ENCODE measurements around the gene EDNRB. TPM values are rescaled to one million over a fixed set of nuclear protein-coding genes. Genes with fewer than 3 reads are reported as not detected.

Gene EDNRB
- total and polyA plus RNA-seq, 4 donors: 11.3 to 20.4 (median 14.1) TPM

DNA sequence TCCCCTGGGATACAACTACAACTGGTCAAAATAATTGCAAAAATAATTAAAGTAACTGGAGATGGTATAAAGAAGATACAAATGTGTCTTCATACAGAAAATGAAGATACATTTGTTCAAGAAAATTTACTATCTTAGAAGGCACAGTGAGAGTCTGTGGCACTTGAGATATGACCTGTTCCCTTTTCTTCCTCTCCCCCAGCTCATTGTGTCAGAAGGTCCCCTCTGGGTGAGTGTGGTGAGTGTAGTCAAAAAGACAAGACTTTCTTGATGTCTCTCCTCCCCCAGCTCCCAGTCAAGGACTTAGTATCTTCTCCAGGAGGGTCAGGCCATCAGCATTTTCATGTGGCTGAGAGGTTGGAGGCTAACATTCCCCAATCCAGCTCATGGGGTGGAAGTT, 51.7 kb downstream of the EDNRB start:
- Histone ChIP-seq H3K27ac (ENCODE audit: low read depth in 1 of 2, low read length in 2 of 2) (no peak overlapping the region), H3K36me3 (ENCODE audit: control insufficient read depth in 4 of 4, insufficient read depth in 3 of 4, low read depth in 1 of 4, low read length in 3 of 4) (no peaks in the 10 kb centered on the region), H3K4me3 (ENCODE audit: low read depth in 1 of 3, low read length in 3 of 3) (no peak overlapping the region), H3K27me3 (ENCODE audit: control insufficient read depth in 4 of 4, insufficient read depth in 4 of 4, low read length in 3 of 4) (no peaks in the 10 kb centered on the region), H3K9me3 (ENCODE audit: control insufficient read depth in 4 of 4, low read length in 3 of 4) (no peaks in the 10 kb centered on the region), H3K4me1 (ENCODE audit: control insufficient read depth in 4 of 4, insufficient read depth in 4 of 4, low read length in 3 of 4) (no peaks in the 10 kb centered on the region), H3K9ac (ENCODE audit: low read depth in 1 of 2, low read length in 2 of 2) (no peak overlapping the region)
- TF ChIP-seq TAF1 (conservative IDR thresholded peaks at IDR 0.05): no peak
- TF ChIP-seq, protein P1, sequence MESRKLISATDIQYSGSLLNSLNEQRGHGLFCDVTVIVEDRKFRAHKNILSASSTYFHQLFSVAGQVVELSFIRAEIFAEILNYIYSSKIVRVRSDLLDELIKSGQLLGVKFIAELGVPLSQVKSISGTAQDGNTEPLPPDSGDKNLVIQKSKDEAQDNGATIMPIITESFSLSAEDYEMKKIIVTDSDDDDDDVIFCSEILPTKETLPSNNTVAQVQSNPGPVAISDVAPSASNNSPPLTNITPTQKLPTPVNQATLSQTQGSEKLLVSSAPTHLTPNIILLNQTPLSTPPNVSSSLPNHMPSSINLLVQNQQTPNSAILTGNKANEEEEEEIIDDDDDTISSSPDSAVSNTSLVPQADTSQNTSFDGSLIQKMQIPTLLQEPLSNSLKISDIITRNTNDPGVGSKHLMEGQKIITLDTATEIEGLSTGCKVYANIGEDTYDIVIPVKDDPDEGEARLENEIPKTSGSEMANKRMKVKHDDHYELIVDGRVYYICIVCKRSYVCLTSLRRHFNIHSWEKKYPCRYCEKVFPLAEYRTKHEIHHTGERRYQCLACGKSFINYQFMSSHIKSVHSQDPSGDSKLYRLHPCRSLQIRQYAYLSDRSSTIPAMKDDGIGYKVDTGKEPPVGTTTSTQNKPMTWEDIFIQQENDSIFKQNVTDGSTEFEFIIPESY (IDR thresholded peaks at IDR 0.05): no peak
- TF ChIP-seq JUND (IDR thresholded peaks at IDR 0.05): no peak
- TF ChIP-seq HNF4A (conservative IDR thresholded peaks at IDR 0.05): no peak
- TF ChIP-seq FOXA1 (IDR thresholded peaks at IDR 0.05): no peak
- TF ChIP-seq RXRA (IDR thresholded peaks at IDR 0.05): no peak
- no peak for TF ChIP-seq FOXA2 (IDR thresholded peaks at IDR 0.05)
- no peak for TF ChIP-seq YY1 (IDR thresholded peaks at IDR 0.05)
- TF ChIP-seq, protein P2, sequence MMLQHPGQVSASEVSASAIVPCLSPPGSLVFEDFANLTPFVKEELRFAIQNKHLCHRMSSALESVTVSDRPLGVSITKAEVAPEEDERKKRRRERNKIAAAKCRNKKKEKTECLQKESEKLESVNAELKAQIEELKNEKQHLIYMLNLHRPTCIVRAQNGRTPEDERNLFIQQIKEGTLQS (IDR thresholded peaks at IDR 0.05): no peak
- no peak for TF ChIP-seq NR2F2 (IDR thresholded peaks at IDR 0.05)
- TF ChIP-seq, protein P3, sequence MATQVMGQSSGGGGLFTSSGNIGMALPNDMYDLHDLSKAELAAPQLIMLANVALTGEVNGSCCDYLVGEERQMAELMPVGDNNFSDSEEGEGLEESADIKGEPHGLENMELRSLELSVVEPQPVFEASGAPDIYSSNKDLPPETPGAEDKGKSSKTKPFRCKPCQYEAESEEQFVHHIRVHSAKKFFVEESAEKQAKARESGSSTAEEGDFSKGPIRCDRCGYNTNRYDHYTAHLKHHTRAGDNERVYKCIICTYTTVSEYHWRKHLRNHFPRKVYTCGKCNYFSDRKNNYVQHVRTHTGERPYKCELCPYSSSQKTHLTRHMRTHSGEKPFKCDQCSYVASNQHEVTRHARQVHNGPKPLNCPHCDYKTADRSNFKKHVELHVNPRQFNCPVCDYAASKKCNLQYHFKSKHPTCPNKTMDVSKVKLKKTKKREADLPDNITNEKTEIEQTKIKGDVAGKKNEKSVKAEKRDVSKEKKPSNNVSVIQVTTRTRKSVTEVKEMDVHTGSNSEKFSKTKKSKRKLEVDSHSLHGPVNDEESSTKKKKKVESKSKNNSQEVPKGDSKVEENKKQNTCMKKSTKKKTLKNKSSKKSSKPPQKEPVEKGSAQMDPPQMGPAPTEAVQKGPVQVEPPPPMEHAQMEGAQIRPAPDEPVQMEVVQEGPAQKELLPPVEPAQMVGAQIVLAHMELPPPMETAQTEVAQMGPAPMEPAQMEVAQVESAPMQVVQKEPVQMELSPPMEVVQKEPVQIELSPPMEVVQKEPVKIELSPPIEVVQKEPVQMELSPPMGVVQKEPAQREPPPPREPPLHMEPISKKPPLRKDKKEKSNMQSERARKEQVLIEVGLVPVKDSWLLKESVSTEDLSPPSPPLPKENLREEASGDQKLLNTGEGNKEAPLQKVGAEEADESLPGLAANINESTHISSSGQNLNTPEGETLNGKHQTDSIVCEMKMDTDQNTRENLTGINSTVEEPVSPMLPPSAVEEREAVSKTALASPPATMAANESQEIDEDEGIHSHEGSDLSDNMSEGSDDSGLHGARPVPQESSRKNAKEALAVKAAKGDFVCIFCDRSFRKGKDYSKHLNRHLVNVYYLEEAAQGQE (IDR thresholded peaks at IDR 0.05): no peak
- TF ChIP-seq EGR1 (IDR thresholded peaks at IDR 0.05; ENCODE audit: low read depth in 2 of 2): no peak
- TF ChIP-seq GABPA (IDR thresholded peaks at IDR 0.05 in 1 of 2, conservative IDR thresholded peaks at IDR 0.05 in 1 of 2): no peak
- TF ChIP-seq, protein P4, sequence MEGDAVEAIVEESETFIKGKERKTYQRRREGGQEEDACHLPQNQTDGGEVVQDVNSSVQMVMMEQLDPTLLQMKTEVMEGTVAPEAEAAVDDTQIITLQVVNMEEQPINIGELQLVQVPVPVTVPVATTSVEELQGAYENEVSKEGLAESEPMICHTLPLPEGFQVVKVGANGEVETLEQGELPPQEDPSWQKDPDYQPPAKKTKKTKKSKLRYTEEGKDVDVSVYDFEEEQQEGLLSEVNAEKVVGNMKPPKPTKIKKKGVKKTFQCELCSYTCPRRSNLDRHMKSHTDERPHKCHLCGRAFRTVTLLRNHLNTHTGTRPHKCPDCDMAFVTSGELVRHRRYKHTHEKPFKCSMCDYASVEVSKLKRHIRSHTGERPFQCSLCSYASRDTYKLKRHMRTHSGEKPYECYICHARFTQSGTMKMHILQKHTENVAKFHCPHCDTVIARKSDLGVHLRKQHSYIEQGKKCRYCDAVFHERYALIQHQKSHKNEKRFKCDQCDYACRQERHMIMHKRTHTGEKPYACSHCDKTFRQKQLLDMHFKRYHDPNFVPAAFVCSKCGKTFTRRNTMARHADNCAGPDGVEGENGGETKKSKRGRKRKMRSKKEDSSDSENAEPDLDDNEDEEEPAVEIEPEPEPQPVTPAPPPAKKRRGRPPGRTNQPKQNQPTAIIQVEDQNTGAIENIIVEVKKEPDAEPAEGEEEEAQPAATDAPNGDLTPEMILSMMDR (IDR thresholded peaks at IDR 0.05; ENCODE audit: low read depth, low read length, missing input control): no peak
- no peak for TF ChIP-seq RAD21 (IDR thresholded peaks at IDR 0.05)
- no peak for TF ChIP-seq SP1 (IDR thresholded peaks at IDR 0.05)
- TF ChIP-seq HNF4G (IDR thresholded peaks at IDR 0.05): no peak
- TF ChIP-seq, protein P5, sequence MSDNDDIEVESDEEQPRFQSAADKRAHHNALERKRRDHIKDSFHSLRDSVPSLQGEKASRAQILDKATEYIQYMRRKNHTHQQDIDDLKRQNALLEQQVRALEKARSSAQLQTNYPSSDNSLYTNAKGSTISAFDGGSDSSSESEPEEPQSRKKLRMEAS (IDR thresholded peaks at IDR 0.05): no peak
- DNase-seq (ENCODE audit: low spot score): no peak

All from liver (tissue), 9 donors.